HG03025 (cell line): ENCODE data around the gene AGPAT2.

Experiments used
- ATAC-seq: cut with Tn5 transposase; IDR thresholded peaks from one replicate; pipeline ENCODE4 v1.9.1; 2021; ENCODE audit warnings: mild to moderate bottlenecking, moderate library complexity; ENCODE audit not compliant: unreplicated experiment, low FRiP score

Gene AGPAT2

GRCh38 chr9:136703276-136703860 lies 16.1 kb upstream of the AGPAT2 start:
- ATAC-seq = no peak

DNA sequence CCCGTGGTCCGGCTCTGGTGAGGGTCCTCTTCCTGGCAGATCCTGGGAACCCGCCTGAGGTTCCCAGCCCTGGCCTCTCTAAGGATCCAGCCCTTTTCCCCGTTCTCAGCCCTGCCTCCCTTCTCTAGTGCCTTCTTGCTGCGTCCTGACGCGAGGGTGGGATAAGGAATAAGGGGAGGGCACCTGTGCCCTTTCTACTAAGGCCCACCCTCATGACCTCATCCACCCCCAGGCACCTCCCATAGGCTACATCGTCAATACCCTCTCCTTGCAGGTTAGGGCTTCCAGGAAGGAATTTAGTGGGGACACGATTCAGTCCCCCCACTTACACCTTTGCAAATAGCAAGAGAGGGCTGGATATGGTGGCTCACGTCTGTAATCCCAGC lies 14.4 kb upstream of the AGPAT2 start:
- no peak for ATAC-seq

DNA sequence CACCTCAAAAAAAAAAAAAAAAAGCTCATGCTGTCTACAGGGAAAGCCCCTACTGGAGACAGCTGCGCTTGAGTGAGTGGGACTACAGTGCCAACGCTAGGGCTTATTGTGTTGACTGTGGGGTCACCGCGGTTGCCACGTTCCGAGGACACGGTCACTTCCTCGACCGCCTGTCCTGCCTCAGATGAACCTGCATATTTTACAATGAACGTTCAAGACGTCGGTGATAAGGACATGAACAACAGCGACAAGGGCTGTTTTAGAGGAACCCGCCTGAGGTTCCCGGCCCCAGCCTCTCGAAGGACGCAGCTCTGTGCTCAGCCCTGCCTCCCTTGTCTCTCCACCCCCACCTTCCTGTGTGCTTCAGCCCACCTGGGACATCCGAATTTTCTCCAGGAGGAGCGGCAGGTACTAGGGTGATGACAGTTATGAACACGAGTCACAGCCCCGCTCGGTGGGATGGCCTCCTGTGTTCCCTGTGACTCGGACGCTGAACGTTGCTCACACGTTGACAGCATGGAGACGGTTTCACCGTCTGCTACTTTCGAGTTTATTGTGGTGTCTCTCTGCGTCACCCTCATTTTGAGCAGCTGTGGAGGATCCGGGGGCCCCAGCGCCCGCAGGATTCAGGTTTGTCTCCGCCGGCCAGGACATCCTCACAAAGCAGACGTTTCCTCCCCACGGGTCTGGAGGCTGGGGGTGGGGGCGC lies 13.9 kb upstream of the AGPAT2 start:
- ATAC-seq = no peak

- ATAC-seq = no peak
These were observed 13.0 kb upstream of the AGPAT2 start for GRCh38 chr9:136700304-136700703.

- no peak for ATAC-seq
These were observed 11.5 kb upstream of the AGPAT2 start for GRCh38 chr9:136698635-136699246.

DNA sequence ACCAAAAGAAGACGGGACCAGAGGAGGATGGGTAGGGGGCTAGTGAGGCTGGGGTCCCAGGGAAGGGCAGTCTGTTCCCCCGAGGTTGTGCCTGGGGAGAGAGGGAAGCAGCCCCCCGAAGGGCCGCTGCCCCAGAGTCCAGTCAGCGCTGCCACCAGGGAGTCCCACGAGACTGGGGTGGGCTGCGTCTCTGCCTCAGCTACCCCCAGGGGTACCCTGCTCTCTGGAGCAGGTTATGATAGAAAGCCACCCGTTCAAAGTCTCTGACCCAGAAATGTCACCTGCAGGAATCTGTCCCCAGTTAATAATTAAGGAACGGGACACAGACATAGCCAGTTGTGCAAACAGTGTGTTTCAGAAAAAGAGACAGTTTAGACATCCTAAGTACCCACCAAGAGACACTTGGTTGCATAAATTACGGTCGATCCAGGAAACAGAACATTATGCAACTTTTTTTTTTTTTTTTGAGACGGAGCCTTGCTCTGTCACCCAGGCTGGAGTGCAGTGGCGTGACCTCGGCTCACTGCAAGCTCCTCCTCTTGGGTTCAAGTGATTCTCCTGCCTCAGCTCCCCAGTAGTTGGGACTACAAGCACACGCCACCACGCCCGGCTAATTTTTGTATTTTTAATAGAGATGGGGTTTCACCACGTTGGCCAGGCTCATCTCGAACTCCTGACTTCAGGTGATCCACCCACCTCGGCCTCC lies 10.7 kb upstream of the AGPAT2 start:
- ATAC-seq = no peak

- no peak for ATAC-seq
These were observed 10.0 kb upstream of the AGPAT2 start for GRCh38 chr9:136697146-136697820.

DNA sequence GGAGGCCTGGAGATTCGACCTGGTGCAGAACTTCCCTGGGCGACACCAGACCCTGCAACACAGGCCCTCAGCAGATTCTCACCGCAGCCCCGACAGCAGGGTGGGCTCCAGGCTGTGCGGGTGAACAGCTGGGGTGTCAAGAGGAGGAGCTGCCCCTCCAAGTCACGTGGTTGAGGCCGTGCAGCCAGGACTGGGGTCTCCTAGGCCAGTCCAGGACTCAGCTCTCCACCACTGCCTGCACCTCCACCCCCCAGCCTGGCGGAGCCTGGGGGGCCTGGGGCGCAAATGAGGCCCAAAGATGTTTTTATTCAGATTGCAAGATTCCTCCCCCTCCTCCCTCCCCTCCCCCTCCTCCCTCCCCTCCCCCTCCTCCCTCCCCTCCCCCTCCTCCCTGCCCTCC lies 9.2 kb upstream of the AGPAT2 start:
- no peak for ATAC-seq

- ATAC-seq = no peak
These were observed 8.7 kb upstream of the AGPAT2 start for GRCh38 chr9:136695955-136696354.

GRCh38 chr9:136695435-136695895 lies 8.2 kb upstream of the AGPAT2 start:
- ATAC-seq = no peak

DNA sequence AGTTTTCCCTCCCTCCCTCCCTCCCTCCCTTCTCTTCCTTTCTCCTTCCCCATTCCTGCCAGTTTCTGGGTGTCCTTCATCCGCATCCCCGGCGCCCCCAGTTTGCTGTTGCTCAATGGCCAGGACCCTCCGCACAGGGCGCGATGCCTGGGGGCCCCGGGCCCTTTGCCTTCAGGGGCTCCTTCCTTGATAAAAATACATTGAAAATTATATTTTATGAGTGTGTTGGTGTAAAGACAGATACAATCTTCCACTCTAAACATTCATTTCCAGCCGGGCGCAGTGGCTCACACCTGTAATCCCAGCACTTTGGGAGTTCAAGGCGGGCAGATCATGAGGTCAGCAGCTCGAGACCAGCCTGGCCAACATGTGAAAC lies 7.6 kb upstream of the AGPAT2 start:
- ATAC-seq = no peak

- no peak for ATAC-seq
These were observed 7.1 kb upstream of the AGPAT2 start for GRCh38 chr9:136694163-136694871.

- ATAC-seq = no peak
These were observed 6.4 kb upstream of the AGPAT2 start for GRCh38 chr9:136693490-136694162.

DNA sequence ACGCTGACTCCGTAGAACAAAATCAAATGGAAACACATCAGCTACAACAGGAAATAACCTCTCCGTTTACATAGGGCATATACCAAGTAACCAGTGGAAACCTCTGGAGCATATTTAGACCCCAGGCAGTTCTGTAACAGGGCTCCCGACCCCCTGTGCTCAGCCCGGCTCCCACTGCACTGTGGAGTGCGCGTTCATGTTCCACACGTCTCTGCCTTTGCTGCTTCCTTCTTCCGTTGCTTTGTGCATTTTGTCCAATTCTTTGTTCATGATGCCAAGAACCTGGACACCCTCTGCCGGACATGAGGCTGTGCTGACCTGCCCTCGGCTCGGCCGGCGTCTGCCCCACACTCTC lies 5.9 kb upstream of the AGPAT2 start:
- no peak for ATAC-seq

DNA sequence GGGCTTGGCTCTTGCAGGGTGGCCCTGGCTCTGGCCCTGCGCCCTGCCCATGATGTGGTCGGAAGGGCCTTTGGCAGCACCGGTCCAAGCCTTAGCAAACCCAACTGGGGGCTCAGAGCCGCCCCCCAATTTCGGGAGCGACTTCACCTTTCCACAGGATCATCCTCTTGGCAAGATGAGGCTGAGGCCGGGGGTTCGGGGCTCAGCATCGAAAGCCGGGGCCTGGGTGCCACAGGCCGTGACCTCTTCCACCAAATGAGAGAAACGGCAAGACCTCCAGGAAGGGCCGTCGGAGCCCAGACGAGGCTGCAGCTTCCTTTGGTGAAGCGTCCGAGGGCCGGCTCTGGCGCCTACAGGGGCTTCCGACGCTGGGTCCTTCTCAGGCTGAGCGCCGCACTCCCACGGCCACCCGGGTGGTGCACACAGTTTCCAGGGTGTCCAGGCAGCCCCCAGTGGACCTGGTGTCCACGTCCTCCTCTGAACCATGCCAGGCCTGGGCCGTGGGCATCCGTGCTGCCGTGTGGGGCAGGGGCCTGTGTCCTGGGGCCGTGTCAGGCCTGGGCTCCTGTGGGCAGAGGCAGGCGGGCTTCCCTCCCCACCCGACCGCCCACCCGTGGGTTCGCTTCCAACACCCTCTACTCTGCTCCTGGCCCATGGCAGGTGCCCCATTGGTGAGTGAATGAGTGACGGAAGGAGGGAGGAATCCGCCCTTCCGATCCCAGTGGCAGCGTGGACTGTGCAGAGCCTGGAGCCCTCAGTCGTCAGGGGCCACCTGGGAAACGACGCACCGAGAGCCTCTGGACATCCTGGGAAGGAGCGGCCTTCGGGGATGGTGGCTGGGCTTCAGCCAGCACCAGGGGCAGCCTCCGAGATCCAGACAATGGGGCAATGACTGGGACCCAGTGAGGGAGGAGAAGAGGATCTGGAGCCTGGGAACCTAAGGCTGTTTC lies 5.2 kb upstream of the AGPAT2 start:
- ATAC-seq = no peak

- no peak for ATAC-seq
These were observed 4.3 kb upstream of the AGPAT2 start for GRCh38 chr9:136691316-136692184.

DNA sequence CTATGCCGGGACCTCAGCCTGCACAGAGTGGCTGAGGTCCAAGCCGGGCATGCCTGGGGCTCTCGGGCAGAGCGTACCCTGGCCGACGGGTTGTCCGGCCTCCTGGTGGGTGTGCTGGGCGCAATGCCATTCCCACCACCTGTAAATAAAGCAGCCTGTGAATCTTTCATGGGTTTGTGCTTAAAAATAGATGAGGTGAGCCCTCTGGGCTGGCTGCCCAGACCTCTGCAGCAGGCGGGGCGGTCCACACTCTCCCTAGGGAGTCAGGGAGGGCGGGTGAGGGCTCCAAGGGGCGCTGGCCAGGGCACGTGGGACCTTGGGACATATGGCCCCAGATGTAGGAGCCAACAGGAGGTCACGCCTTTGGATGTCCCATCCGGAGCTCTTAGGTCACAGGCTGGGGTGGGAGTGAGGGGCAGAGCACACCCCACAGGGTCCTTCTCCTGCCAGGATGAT lies 3.6 kb upstream of the AGPAT2 start:
- ATAC-seq = no peak
